LHCN-M2 (cell line): ENCODE measurements around the gene SLC30A2. TPM values are rescaled to one million over a fixed set of nuclear protein-coding genes. Genes with fewer than 3 reads are reported as not detected.
A peak's percentile ranks its signal among the peaks of the same experiment; 100 is the strongest.

Experiments used
- DNase-seq: peaks from one replicate; pipeline ENCODE4 v3.0.0-alpha.2; 2012; ENCODE audit warnings: low read depth
- total RNA-seq: library from RNA; depleted of rRNA; stranded (reverse); fragments of >200 nt; gene quantifications from 2 replicates; pipeline ENCODE4 v1.2.3, GENCODE V29; 2014

The SLC30A2 gene
- total RNA-seq, 1 experiment from 2014 or later: not detected

DNA sequence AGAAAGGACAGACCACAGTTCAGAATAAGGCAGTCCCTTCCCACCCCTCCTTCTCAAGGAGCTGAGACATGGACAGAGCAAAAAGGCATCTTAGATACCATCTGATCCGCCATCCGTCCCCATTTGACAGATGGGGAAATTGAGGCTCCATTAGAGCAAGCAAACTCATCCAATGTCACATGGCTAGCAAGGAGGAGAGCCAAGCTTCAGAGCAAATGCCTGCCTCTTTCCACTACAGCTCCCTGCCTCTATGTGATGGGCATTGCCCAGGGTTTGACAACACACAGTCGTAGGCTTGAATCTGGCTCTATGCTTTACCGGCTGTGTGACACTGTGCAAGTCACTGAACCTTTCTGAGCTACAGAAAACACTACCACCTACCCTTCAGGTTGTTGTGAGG, 3.9 kb downstream of the SLC30A2 start:
- no peak for DNase-seq

DNA sequence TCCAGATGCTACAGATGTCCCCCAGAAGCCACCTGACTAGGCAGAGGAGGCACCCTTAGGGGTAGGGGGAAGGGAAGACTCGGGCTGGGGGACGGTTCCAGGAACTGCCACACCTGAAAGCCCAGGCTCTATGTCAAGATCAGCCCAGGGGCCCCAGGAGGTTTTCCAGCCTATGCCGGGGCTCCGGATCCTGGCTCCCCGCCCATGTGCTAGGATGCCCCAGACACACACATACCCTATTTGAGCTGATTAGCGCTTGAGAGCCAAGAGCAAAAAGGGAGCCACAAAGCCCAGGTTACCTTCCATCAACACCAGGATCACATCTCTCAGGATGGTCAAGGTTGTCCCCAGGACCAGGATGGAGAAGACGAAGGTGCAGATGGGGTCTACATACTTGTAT, 4.5 kb downstream of the SLC30A2 start:
- no peak for DNase-seq

DNA sequence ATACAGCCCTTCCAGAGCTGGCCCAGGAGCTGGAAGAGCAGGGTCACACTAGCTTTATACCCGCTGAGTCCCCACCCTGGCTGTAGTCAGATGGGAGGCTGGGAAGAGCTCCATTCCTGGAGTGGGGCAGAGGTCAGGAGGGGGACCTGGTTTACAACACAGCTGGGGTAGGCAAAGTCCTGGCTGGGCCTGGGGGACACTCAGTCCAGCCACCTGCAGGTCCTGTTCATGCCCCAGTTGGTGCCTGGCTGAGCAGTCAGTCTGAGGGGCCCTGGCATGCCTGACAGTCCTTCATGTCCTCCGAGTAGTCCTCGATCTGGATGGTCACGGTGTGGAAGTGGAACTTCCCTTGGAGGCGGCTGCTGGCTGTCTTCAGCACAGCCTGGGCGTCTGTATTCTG, 7.0 kb downstream of the SLC30A2 start:
- DNase-seq: no peak

DNA sequence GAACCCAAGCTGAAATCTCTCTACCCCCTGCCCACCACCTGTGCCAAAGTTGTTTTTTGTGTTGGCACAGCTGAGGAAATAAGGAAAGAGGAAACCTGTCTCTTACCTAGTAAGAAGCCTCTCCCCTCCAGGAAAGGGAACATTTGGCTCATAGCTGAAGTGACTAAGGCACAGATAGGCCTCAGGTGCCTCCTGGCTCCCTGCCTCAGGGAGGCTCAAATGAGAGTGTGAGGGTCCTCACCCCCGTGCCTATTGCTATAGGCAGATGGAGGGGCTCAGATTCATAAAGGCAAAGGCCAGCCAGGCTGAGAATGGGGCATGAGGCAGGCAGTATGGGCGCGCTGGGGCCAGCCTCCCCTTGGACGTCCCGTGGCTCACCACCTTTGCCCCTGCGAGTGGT, 7.4 kb downstream of the SLC30A2 start:
- DNase-seq: no peak

DNA sequence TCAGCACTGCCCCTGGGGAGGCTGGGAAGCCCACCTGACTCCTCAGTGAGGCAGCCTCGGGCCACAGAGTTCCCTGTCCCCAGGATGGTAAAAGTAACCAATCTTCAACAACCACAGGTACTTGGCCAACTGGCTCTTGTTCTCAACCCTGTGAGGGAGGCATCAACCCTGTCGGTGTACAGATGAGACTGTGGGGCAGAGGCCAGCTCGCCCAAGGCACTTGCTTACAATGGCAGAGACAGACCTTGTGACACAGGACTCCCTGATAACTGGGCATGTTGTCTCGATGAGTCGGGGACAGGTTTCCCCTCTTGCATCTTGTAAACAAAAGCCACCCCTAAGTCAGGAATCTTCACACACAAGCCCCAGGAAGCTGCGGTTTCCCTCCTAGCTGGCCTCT, 8.0 kb downstream of the SLC30A2 start:
- DNase-seq: no peak

DNA sequence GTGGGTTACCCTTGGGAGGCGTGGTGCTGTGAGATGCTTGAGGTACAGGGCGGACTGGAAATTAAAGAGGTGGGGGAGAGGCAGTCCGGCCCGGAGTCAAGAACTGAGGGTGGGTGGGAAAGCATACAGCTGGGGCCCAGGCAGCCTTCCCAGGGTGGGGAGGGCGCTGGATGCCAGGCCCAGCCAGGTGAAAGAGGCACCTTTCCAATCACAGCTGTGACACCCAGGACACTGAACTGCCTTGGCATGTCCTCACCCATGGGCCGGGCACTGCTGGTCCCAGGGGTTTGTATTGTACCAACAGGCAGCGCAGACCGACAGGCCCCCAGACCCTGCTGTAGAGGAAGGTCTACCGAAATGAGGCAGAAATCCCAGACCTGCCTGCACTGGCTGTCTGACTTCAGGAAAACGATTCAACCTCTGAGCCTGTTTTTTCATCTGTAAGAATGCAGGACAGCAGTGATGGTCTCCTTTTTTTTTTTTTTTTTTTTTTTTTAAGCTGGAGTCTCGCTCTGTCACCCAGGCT, 9.1 kb downstream of the SLC30A2 start:
- no peak for DNase-seq

DNA sequence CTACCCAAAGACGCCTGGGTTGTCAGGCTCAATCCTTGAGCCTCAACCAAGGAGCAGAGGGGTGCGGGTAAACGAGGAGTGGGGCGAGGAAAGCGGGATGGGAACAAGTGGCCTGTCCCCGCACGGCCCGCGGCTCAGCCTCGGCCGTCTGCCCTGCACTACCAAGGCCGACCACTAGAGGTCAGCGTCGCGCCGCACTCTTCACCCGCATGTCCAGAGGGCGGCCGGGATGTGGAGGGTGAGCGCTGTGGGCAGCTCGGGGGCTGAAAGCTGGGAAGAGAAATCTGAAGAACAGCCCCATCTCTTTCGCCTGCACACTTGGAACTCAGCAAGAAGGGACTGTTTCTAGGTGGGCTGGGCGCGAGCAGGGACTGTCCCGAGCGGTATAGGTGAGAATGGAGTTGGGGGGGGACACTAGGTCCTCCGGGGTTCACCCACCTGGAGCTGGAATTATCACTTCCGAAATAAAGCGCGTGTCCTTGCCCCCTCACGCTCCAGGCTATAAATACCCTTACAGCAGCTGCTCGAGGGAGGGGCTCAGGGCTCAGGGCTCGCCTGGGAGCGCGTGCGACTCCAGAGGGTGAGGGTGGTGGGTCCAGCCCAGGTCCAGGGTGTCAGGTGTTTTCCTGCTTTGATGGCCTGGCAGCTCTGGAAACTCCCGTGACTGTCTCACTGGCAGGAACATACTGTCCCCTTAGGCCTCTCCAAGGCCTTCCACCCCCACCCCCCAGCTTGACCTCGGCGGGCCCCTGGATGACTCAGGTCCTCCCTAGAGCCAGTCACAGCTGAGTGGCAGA, 9.8 kb downstream of the SLC30A2 start:
- DNase-seq: peak; percentile 55

DNA sequence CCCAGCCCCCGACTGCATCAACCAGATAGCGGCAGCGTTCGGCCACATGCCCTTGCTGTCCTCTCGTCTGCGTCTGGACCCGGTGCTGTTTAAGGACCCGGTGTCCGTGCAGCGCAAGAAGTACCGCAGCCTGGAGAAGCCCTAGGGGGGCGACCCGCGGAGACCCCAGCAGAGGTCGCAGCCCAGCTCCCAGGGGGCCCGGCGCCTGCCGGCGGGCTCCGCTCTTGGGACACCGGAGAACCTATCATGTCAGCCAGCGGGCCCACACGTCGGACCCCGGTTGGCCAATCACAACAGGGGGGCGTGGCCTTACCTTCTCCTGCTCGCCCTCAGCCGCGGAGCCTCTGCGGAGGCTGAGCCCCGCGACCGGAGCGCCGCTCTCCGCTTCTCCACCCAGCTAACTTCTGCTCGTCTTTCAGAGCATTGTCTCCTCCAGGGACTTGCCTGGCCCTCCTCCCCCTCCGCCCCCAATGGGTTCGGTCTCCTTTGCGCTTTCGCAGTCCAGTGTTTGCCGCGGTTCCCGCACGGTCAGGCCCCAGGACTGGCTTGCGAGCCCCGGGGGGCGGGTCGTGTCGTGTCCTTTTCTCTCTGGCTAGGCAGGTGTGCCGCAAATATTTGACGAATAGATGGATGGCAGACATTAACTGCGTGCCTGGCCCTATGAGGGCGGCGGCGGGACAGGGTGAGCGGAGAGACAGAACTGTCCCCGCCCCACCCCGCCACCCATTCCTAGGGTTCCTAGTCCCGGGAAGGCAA, 10.5 kb downstream of the SLC30A2 start:
- DNase-seq: peak; percentile 82

DNA sequence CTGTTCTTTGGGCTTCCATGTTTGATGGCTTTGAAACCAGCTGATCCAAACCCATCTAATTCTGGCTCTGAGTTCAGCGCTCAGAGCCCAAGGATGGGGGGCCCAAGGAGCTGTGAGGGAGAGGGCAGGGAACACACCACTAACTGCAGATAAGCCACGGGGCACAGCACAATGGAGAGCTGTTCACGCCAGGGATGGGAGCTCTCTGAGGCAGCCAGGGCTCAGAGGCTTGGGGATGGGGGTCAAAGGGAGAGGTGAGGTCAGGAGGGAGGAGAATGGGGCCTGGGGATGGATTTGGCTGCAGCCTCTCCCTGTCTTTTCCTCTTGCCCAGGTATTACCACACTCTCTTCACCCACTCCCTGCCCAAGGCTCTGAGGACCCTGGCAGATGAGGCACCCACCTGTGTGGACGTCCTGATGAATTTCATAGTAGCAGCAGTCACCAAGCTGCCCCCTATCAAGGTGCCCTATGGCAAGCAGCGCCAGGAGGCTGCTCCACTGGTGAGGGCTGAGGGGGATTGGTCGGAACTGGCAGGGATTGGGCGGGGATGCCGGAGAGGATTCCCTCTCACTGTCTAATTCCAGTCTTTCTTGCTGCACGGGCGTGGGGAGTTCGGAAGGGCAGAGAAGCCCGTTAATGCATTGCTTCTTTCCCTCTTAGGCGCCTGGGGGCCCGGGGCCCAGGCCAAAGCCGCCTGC, 11.3 kb downstream of the SLC30A2 start:
- no peak for DNase-seq

DNA sequence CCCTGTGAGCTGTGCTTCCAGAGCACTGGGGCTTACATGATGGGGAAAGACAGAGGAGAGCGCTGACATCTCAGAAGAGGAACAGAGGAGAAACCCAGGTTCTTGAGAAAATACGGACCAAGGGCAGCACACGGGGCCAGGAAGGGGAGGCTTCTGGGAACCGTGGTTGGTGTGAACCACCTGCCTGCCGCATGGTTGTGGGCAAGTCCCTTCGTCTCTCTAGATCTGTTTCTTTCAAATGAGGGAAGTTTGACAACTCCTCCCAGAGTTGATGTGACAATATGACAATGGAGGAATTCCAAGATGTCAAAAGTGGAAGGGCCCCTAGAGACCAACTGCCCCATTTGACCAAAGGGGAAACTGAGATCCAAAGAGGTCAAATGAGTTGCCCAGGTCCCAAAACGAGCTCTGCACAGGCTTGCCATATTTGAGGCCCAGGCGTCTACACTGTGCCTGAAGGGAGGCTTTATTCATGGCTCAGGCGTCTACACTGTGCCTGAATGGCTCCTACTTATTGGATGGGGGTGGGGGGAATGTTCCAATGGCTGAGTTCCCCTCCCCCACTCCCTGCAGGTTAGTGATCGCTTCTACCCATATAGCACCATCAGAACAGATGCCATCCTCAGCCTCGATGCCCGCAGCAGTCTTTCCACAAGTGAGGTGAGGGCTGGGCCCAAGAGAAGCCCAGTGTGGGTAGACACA, 13.1 kb downstream of the SLC30A2 start:
- DNase-seq: no peak

DNA sequence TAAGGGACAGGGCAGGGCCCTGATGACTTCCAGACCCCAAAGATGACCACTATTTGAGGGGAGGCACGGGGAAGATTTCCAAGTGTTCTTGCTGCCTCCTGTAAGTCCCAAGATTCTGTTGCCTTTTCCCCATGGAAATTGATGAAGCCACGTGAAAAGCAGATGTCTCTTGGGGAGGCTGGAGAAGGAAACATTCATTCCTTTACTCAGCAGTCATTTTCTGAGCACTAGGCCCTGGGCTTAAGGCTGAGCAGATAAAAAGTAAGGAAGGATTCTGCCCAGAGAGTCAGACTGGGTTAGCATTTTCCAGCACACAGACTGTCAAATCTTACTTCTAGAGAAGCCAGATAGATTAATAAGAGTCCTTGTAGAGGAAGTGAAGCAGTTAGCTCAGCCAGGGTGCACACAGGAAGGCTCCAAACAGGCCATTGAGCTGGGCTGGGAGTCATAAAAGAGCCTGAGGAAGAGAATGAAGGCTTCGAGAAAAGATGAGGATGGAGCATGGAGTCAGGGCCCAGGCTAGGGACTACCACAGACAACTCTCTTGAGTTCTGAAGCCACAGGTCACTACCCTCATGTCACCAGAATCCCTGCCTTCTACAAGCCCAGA, 14.2 kb downstream of the SLC30A2 start:
- no peak for DNase-seq

DNA sequence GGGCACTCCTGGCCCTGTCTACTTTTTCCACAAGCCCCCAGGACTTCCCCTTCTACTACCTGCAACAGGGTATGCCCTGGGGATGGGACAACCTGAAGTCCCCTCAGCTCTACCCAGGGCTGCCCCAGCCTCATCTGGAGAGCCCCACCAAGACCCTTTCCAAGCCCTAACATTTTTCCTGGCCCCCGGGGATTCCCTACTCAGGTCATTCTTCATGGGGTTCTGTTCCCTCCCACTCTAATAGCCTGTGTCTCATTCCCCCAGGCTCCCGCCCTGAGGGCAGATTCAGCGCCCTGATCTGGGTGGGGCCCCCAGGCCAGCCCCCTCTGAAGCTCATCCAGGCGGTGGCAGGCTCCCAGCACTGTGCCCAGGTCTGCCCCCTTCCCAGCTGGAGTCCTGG, 14.7 kb downstream of the SLC30A2 start:
- no peak for DNase-seq

DNA sequence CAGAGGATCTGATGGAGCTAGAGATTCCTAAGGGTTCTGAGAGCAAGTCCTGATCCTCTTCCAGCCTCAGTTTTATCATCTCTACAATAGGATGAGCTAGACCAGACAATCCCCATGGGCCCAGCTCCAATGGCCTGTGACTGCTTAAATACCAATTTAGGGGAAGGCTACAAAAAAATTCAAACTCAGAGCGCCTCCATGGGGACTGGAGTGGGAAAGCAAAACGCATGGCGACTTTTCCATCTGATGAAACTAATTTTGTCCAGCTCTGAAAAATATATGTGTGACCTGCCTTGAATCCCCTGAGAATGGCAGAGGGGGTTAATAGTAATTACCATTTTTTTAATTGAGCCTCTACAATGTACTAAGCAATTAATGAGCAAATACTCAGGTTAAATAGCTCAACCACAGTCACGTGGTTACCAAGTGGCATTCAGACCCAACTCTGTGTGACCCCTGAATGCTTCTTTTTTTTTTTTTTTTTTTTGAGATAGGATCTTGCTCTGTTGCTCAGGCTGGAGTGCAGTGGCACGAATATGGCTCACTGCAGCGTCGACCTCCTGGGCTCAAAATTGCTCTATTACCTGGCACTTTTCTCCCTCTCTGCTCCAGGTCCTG, 15.9 kb downstream of the SLC30A2 start:
- DNase-seq: no peak

DNA sequence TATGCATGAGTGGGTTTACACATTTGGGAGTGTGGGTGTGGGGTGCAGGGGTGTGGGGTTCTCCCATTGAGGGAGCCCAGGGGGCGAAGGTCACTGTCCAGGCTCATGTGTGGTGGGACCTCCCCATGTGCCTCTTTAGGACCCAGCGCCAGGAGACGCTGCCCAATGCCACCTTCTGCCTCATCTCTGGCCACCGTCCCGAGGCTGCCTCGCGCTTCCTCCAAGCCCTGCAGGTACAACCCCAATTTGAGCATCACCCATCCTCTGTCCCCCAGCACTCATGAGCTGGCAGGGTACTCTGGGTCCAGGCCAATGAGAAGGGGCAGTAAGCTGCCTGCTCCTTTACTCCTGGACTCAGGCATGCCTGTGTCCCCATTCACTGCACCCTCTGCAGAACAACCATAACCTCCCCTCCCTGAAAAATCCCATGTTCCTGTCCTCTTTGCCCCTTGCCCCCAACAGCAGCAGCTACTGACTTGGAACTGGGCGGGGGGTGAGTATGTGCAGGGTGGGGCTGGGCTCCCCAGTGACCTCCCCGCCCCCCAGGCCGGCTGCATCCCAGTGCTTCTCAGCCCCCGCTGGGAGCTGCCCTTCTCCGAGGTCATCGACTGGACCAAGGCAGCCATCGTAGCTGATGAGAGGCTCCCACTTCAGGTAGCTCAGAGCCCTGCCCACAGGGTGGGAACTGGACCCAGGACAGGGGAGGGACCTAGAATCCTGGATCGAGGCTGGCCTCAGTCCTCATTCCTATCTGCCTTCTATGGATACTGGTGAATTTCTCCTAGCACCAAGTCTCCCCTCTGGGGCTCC, 16.7 kb downstream of the SLC30A2 start:
- no peak for DNase-seq

DNA sequence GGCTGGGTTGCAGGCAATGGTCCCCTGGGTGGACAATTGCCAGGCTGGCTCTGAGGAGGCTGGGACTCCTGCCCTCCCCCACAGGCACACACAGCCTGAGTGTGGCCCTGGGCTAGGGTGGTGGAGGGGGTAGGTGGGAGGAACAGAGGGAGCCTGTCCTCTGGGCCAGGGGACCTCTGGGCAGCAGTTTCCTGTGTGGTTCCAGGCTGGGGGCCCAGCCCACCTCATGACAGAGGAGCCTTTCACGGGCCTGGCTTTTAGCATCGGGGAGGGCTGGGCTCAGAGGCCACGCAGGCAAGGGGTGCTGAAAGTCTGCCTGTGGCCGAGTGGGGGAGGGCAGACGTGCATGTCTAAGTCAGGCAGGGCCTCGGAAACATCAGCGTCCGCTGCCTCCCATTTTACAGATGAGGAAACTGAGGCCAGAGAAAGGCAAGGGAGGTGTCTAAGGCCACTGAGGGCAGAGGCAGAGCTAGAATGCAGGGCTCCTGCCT, 17.4 kb downstream of the SLC30A2 start:
- DNase-seq: no peak

DNA sequence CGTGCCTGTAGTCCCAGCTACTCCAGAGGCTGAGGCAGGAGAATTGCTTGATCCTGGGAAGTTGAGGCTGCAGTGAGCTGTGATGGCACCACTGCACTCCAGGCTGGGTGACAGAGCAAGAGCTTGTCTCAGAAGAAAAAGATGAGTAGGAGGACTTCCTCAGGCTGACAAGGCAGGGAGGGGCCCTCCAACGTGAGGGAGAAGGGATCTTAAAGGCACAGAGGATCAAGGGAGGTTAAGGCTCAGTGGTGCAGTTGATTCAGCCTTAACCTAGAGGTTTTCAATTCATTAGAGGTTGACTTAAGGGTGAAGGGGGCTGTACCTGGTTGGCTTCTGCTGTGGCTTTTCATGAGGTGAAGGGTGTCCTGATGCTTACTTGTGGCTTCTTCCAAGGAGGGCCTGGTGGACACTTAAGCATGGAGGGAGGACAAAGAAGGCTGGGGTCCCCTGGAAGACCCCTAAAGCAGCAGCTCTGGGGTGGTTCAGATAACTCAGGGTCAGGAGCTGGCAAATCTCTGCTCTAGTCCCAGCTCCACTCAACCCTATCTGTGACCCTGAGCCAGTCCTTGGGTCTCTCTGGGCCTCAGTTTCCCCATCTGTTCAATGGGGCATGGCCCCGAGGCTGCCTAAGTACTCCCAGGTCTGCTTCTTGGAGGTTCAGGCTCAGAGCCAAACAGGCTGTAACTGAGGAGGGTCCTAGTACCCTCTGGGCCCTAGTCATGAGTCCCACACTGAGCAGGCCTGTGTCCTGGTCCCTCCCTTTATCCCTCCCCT, 18.0 kb downstream of the SLC30A2 start:
- no peak for DNase-seq

DNA sequence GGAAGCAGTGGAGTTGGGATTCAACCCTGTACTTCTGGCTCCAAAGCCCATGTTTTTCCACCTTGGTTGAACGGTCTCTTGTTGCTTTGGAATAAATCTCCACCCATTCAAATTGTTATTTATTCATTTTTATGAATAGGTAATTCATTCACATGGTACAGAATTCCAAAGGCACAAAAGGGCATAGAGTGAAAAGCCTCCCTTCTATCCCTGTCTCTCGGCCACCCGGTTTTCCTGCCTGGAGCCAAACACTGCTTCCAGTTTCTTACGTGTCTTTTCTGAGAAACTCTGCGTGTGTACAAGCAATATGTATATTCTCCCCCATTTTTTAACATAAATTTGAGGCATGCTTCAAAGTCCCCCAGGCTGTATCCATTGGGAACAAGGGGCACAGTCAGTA, 20.4 kb downstream of the SLC30A2 start:
- no peak for DNase-seq

DNA sequence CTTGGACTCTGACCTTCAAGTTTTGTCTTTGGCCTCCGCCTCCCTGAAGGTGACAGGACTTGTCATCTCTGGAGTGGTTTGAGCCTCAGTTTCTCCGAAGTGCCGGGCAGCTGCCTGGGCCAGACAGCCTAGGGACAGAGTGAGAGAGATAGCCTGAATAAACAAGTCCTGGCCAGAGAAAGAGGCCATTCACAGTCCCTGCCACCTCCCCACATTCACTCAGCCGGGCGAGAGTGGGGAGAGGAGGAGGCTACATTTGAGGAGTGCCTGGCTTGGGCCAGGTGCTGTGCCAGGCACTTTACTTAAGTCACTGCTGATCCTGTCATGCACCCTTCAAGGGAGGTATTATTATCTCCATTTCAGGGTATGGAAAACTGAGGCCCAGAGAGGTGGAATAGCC, 20.9 kb downstream of the SLC30A2 start:
- no peak for DNase-seq

DNA sequence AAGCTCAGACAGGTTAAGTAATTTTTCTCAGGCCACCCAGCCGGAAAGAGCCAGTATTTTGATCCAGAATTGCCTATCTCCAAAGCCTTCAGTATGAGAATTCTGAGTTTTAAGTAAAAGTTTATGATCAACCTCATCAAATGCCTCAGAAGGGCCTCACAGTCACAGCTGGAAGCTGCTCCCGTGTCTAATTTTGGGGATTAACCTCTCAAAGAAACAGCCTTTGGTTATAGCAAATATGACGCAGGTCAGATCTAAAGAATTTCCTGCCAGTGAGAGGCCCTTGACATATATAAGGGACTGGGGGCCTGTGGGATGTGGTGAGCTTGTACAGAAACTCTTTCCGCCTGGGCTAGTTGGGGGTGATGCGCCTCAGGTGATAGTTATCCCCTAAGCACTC, 22.1 kb downstream of the SLC30A2 start:
- DNase-seq: no peak
